ENCODE data around the gene MACF1. TPM values are rescaled to one million over a fixed set of nuclear protein-coding genes. Genes with fewer than 3 reads are reported as not detected.

The MACF1 gene
- total RNA-seq, 1 experiment from 2014 or later = 104 TPM

DNA sequence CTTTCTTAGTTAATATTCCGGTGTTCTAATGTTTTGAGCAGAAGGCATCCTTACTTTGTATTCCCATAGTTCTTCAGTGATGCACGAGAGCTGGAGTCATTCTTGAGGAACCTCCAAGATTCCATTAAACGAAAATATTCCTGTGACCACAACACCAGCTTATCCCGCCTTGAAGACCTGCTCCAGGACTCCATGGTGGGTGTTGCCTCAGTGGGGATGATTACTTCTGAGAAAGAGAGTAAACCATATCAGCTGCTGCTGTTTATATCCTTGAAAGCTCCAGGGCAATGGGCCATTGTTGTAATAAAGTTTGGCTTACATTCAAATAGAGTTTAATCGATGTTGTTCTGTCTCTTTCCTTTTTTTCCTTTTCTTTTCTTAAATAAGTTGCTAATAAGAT, 93.1 kb downstream of the MACF1 start:
- intact Hi-C loops (cut with micrococcal nuclease; ENCODE audit: unreplicated experiment) = no loop called here
- TF ChIP-seq, protein P1, sequence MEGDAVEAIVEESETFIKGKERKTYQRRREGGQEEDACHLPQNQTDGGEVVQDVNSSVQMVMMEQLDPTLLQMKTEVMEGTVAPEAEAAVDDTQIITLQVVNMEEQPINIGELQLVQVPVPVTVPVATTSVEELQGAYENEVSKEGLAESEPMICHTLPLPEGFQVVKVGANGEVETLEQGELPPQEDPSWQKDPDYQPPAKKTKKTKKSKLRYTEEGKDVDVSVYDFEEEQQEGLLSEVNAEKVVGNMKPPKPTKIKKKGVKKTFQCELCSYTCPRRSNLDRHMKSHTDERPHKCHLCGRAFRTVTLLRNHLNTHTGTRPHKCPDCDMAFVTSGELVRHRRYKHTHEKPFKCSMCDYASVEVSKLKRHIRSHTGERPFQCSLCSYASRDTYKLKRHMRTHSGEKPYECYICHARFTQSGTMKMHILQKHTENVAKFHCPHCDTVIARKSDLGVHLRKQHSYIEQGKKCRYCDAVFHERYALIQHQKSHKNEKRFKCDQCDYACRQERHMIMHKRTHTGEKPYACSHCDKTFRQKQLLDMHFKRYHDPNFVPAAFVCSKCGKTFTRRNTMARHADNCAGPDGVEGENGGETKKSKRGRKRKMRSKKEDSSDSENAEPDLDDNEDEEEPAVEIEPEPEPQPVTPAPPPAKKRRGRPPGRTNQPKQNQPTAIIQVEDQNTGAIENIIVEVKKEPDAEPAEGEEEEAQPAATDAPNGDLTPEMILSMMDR (IDR thresholded peaks at IDR 0.05; ENCODE audit: insufficient read depth in 1 of 2, low read depth in 1 of 2, low read length in 1 of 2, severe bottlenecking in 1 of 2, unreplicated experiment in 1 of 2) = no peak
- H3K9me3 ChIP-seq = no peaks in the 10 kb centered on the region
- H3K9me3 Mint-ChIP-seq (ENCODE audit: unreplicated experiment) = no peaks in the 10 kb centered on the region
- H3K36me3 Mint-ChIP-seq (ENCODE audit: insufficient read depth, unreplicated experiment) = peaks cover 73% of the 10 kb centered on the region
- no peaks in the 10 kb centered on the region for H3K27me3 Mint-ChIP-seq (ENCODE audit: insufficient read depth, unreplicated experiment)
- no peak overlapping the region for H3K4me3 Mint-ChIP-seq (ENCODE audit: unreplicated experiment)
- H3K4me1 Mint-ChIP-seq (ENCODE audit: low read depth, unreplicated experiment) = no peaks in the 10 kb centered on the region
- H3K27ac Mint-ChIP-seq (ENCODE audit: unreplicated experiment) = no peak overlapping the region
- no peak overlapping the region for H3K4me3 ChIP-seq (ENCODE audit: low read depth, low read length)
- H3K4me1 ChIP-seq = no peaks in the 10 kb centered on the region
- no peak for DNase-seq
- no peaks in the 10 kb centered on the region for H3K27me3 ChIP-seq (replicated peaks; ENCODE audit: control insufficient read depth, insufficient read depth, low read length)
- no peaks in the 10 kb centered on the region for H3K36me3 ChIP-seq (ENCODE audit: control insufficient read depth, insufficient read depth, low read length)
- ChIA-PET POLR2A (no interaction called here), CTCF (interaction anchor here (0.5 kb wide), 1 partner anchor 116 kb away, joined by 6 read pairs; no protein-coding TSS in a partner anchor)
- no TSS peak for BruUV-seq (replicated peaks)

DNA sequence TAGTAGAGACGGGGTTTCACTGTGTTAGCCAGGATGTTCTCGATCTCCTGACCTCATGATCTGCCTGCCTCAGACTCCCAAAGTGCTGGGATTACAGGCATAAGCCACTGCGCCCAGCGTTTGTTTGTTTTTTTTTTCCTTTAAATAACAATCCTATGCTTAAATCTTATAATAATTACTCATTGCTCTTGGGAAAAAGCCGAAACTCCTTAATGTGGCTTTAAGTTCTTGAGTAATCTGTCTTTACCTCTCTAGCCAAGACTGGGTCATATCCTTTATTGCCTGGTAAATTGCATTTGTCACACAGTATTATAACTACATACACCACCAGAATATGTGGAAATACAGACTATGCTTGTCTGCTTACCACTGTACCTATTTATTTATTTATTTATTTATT, 97.1 kb downstream of the MACF1 start:
- Mint-ChIP-seq H3K4me3 (ENCODE audit: unreplicated experiment) (no peak overlapping the region), H3K27ac (ENCODE audit: unreplicated experiment) (no peak overlapping the region), H3K27me3 (ENCODE audit: insufficient read depth, unreplicated experiment) (no peaks in the 10 kb centered on the region), H3K36me3 (ENCODE audit: insufficient read depth, unreplicated experiment) (peaks cover 68% of the 10 kb centered on the region), H3K9me3 (ENCODE audit: unreplicated experiment) (no peaks in the 10 kb centered on the region), H3K4me1 (ENCODE audit: low read depth, unreplicated experiment) (no peaks in the 10 kb centered on the region)
- no peaks in the 10 kb centered on the region for H3K4me1 ChIP-seq
- H3K4me3 ChIP-seq (ENCODE audit: low read depth, low read length) = no peak overlapping the region
- ChIA-PET CTCF (no interaction called here), POLR2A (no interaction called here)
- H3K36me3 ChIP-seq (ENCODE audit: control insufficient read depth, insufficient read depth, low read length) = peaks cover 2% of the 10 kb centered on the region; the same call in 1 of the 2 replicates
- H3K27me3 ChIP-seq (replicated peaks; ENCODE audit: control insufficient read depth, insufficient read depth, low read length) = no peaks in the 10 kb centered on the region
- DNase-seq = no peak
- H3K9me3 ChIP-seq = no peaks in the 10 kb centered on the region
- TF ChIP-seq, protein P1 (IDR thresholded peaks at IDR 0.05; ENCODE audit: insufficient read depth in 1 of 2, low read depth in 1 of 2, low read length in 1 of 2, severe bottlenecking in 1 of 2, unreplicated experiment in 1 of 2) = no peak
- no TSS peak for BruUV-seq (replicated peaks)
- intact Hi-C loops (cut with micrococcal nuclease; ENCODE audit: unreplicated experiment) = no loop called here

DNA sequence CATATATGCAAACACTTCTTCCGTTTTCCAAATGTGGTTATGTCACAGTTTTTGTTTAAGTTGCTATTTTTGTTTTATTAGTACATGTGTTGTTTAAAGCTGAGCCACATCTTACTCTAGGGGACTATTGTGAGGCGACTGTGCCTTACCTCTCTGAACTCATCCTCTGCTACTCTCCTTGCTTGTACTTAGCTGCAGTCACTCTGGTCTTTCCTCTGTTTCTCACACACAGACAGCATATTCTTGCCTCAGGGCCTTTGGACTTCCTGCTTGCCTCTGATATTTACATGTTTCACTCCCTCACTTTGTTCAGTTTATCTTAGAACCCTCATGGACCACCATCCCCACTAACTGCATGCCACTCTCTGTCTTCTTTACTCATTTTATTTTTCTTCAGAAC, 101.1 kb downstream of the MACF1 start:
- no TSS peak for BruUV-seq (replicated peaks)
- Histone ChIP-seq H3K27me3 (replicated peaks; ENCODE audit: control insufficient read depth, insufficient read depth, low read length) (no peaks in the 10 kb centered on the region), H3K36me3 (ENCODE audit: control insufficient read depth, insufficient read depth, low read length) (peaks cover 2% of the 10 kb centered on the region; the same call in 1 of the 2 replicates), H3K4me1 (no peaks in the 10 kb centered on the region), H3K4me3 (ENCODE audit: low read depth, low read length) (no peak overlapping the region), H3K9me3 (no peaks in the 10 kb centered on the region)
- ChIA-PET POLR2A (no interaction called here), CTCF (no interaction called here)
- TF ChIP-seq, protein P1 (IDR thresholded peaks at IDR 0.05; ENCODE audit: insufficient read depth in 1 of 2, low read depth in 1 of 2, low read length in 1 of 2, severe bottlenecking in 1 of 2, unreplicated experiment in 1 of 2) = no peak
- Mint-ChIP-seq H3K4me3 (ENCODE audit: unreplicated experiment) (no peak overlapping the region), H3K27ac (ENCODE audit: unreplicated experiment) (no peak overlapping the region), H3K9me3 (ENCODE audit: unreplicated experiment) (no peaks in the 10 kb centered on the region), H3K36me3 (ENCODE audit: insufficient read depth, unreplicated experiment) (peaks cover 71% of the 10 kb centered on the region), H3K27me3 (ENCODE audit: insufficient read depth, unreplicated experiment) (no peaks in the 10 kb centered on the region), H3K4me1 (ENCODE audit: low read depth, unreplicated experiment) (no peaks in the 10 kb centered on the region)
- intact Hi-C loops (cut with micrococcal nuclease; ENCODE audit: unreplicated experiment) = no loop called here
- DNase-seq = no peak

All from Caco-2 (cell line).